Measurements from ENCODE around the gene OR8B3. TPM values are rescaled to one million over a fixed set of nuclear protein-coding genes. Genes with fewer than 3 reads are reported as not detected.
"Not testable (repeated sequence)": the region's sequence is repeated elsewhere in the genome, so short reads cannot be mapped to it uniquely, and the experiment has no call there.

OR8B3 gene
- total and polyA plus RNA-seq, 2 donors (not counting 1 experiment from before 2014, with no cell fraction given), result not detected

DNA sequence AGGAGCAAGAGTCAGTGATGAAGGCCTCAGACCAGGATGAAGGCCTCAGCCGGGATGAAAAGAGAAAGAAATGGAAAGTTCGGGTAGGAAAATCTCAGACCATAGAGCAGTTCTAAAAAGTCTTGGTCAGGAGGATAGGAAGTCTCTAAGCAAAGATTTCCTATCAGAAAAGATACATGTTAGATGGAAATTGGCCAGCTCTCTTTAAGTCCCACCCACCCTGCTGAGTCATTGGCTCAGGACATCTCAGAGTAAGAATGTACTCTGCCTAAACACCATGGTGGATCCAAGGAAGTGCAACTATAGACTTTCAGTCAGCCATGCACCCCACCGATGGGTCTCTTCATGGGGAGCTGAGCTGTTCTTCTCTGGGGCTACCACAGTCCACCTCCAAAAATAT, 4.4 kb downstream of the OR8B3 start:
- ATAC-seq (ENCODE audit: low read depth) (no peak), DNase-seq (no peak)
- Histone ChIP-seq H3K9me3 (ENCODE audit: control extremely low read depth in 1 of 3, control insufficient read depth in 2 of 3, insufficient read depth in 1 of 3, low read length in 2 of 3) (no peaks in the 10 kb centered on the region), H3K9ac (ENCODE audit: low read length) (no peak overlapping the region), H3K4me1 (ENCODE audit: control insufficient read depth in 2 of 2, insufficient read depth in 2 of 2, low read length in 2 of 2) (no peaks in the 10 kb centered on the region), H2AFZ (ENCODE audit: insufficient read depth, low read depth, low read length, poor library complexity, severe bottlenecking) (no peak overlapping the region), H3K4me2 (replicated peaks; ENCODE audit: low read depth, low read length, poor library complexity, severe bottlenecking) (no peak overlapping the region), H4K20me1 (ENCODE audit: control insufficient read depth, insufficient read depth, low read length, poor library complexity, severe bottlenecking) (no peaks in the 10 kb centered on the region), H3K4me3 (ENCODE audit: control extremely low read depth in 1 of 5, extremely low read depth in 1 of 5, insufficient read depth in 1 of 5, low read depth in 2 of 5, low read length in 4 of 5) (no peak overlapping the region), H3K27me3 (replicated peaks in 1 of 4; ENCODE audit: control extremely low read depth in 1 of 4, control insufficient read depth in 3 of 4, insufficient read depth in 4 of 4, low read length in 3 of 4) (no peaks in the 10 kb centered on the region), H3K79me2 (ENCODE audit: control insufficient read depth, insufficient read depth, low read length) (no peaks in the 10 kb centered on the region), H3K27ac (ENCODE audit: low read length in 2 of 2) (no peak overlapping the region), H3K36me3 (replicated peaks in 1 of 2; ENCODE audit: control extremely low read depth in 1 of 2, control insufficient read depth in 1 of 2, extremely low read depth in 1 of 2, insufficient read depth in 2 of 2, low read length in 1 of 2) (no peaks in the 10 kb centered on the region)
- Mint-ChIP-seq H3K4me3 (no peak overlapping the region), H3K27ac (no peak overlapping the region), H3K27me3 (peaks cover 8% of the 10 kb centered on the region), H3K9me3 (ENCODE audit: insufficient read depth) (no peaks in the 10 kb centered on the region), H3K4me1 (no peaks in the 10 kb centered on the region)
- POLR2A ChIA-PET, result no interaction called here
- intact Hi-C loops (cut with micrococcal nuclease), result no loop called here
- WGBS (ENCODE audit: insufficient coverage), result 100% methylated on average over 1 of the region's 3 CpGs
- TF ChIP-seq, protein P1, sequence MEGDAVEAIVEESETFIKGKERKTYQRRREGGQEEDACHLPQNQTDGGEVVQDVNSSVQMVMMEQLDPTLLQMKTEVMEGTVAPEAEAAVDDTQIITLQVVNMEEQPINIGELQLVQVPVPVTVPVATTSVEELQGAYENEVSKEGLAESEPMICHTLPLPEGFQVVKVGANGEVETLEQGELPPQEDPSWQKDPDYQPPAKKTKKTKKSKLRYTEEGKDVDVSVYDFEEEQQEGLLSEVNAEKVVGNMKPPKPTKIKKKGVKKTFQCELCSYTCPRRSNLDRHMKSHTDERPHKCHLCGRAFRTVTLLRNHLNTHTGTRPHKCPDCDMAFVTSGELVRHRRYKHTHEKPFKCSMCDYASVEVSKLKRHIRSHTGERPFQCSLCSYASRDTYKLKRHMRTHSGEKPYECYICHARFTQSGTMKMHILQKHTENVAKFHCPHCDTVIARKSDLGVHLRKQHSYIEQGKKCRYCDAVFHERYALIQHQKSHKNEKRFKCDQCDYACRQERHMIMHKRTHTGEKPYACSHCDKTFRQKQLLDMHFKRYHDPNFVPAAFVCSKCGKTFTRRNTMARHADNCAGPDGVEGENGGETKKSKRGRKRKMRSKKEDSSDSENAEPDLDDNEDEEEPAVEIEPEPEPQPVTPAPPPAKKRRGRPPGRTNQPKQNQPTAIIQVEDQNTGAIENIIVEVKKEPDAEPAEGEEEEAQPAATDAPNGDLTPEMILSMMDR (IDR thresholded peaks at IDR 0.05), result no peak
- TF ChIP-seq EZH2 (IDR thresholded peaks at IDR 0.05; ENCODE audit: borderline replicate concordance, insufficient read depth, low read depth, low read length, poor library complexity, severe bottlenecking), result no peak
- CTCF ChIA-PET, result no interaction called here

DNA sequence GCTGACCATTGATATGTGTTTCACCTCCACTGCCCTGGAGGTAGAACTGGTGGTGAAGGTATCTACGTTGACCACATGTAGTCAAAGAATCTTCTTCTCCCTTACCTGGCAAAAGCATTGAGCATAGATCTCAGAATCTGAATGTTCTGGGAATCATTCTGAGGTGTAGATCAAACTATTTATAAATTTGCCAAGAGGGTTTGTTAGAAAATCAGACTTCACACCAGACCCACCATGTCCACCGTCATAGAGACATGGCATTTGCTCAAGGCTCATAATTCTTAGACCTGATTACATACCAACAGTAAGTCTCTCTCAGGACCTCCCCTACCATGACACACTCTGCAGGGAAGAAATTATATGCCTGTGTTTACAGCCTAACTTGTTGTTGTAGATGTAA, 14.4 kb downstream of the OR8B3 start, which contains the start of gene OR8B2:
OR8B2 (minus strand) TSS at position 101 of the 400 bp plus-strand sequence. CDS start 1,156 bp downstream, outside the sequence.
- no peaks in the 10 kb centered on the region for H3K27me3 ChIP-seq (replicated peaks in 1 of 4; ENCODE audit: control extremely low read depth in 1 of 4, control insufficient read depth in 3 of 4, insufficient read depth in 4 of 4, low read length in 3 of 4)

DNA sequence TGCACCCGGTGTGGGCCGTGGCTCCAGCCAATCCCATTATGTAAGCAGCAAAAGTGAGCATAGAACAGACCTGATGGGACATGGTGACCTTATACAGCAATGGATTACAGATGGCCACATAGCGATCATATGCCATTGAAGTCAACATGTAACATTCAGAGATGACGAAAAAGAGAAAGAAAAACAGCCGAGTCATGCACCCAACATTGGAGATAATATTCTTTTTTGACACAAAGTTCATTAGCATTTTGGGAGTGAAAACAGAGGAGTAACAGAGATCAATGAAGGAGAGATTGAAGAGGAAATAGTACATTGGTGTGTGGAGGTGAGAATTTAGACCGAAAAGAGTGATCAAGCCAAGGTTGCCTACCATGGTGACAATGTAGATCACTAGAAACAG, 16.0 kb downstream of the OR8B3 start:
- H3K27me3 ChIP-seq (replicated peaks in 1 of 4; ENCODE audit: control extremely low read depth in 1 of 4, control insufficient read depth in 3 of 4, insufficient read depth in 4 of 4, low read length in 3 of 4); H3K36me3 ChIP-seq (replicated peaks in 1 of 2; ENCODE audit: control extremely low read depth in 1 of 2, control insufficient read depth in 1 of 2, extremely low read depth in 1 of 2, insufficient read depth in 2 of 2, low read length in 1 of 2); H3K9me3 Mint-ChIP-seq (ENCODE audit: insufficient read depth); H3K79me2 ChIP-seq (ENCODE audit: control insufficient read depth, insufficient read depth, low read length); H3K27ac ChIP-seq (ENCODE audit: low read length in 2 of 2); ATAC-seq (ENCODE audit: low read depth); CTCF ChIA-PET; H4K20me1 ChIP-seq (ENCODE audit: control insufficient read depth, insufficient read depth, low read length, poor library complexity, severe bottlenecking); H3K4me1 ChIP-seq (ENCODE audit: control insufficient read depth in 2 of 2, insufficient read depth in 2 of 2, low read length in 2 of 2); intact Hi-C loops (cut with micrococcal nuclease); H3K9me3 ChIP-seq (ENCODE audit: control extremely low read depth in 1 of 3, control insufficient read depth in 2 of 3, insufficient read depth in 1 of 3, low read length in 2 of 3); H3K27me3 Mint-ChIP-seq; H3K27ac Mint-ChIP-seq; H3K9ac ChIP-seq (ENCODE audit: low read length); H3K4me3 ChIP-seq (ENCODE audit: control extremely low read depth in 1 of 5, extremely low read depth in 1 of 5, insufficient read depth in 1 of 5, low read depth in 2 of 5, low read length in 4 of 5); H3K4me3 Mint-ChIP-seq; POLR2A ChIA-PET; DNase-seq; H3K4me1 Mint-ChIP-seq; H3K4me2 ChIP-seq (replicated peaks; ENCODE audit: low read depth, low read length, poor library complexity, severe bottlenecking); H2AFZ ChIP-seq (ENCODE audit: insufficient read depth, low read depth, low read length, poor library complexity, severe bottlenecking): not testable (repeated sequence)
- WGBS (ENCODE audit: insufficient coverage), result no CpG with 5 or more reads among the region's 6 CpGs

More for the DNA sequence above, 14.4 kb downstream of the OR8B3 start, which contains the start of gene OR8B2:
- H3K4me3 ChIP-seq (ENCODE audit: control extremely low read depth in 1 of 5, extremely low read depth in 1 of 5, insufficient read depth in 1 of 5, low read depth in 2 of 5, low read length in 4 of 5), result no peak within 1 kb of the TSS
- H3K36me3 ChIP-seq (replicated peaks in 1 of 2; ENCODE audit: control extremely low read depth in 1 of 2, control insufficient read depth in 1 of 2, extremely low read depth in 1 of 2, insufficient read depth in 2 of 2, low read length in 1 of 2), result no peaks in the 10 kb centered on the region
- H3K27ac ChIP-seq (ENCODE audit: low read length in 2 of 2), result no peak within 1 kb of the TSS
- H3K9ac ChIP-seq (ENCODE audit: low read length), result no peak within 1 kb of the TSS
- ChIA-PET POLR2A (no interaction called here), CTCF (no interaction called here)
- intact Hi-C loops (cut with micrococcal nuclease), result no loop called here
- H3K9me3 Mint-ChIP-seq (ENCODE audit: insufficient read depth), result no peaks in the 10 kb centered on the region
- H3K4me1 ChIP-seq (ENCODE audit: control insufficient read depth in 2 of 2, insufficient read depth in 2 of 2, low read length in 2 of 2), result no peaks in the 10 kb centered on the region
- no peak within 1 kb of the TSS for H3K27ac Mint-ChIP-seq
- no peaks in the 10 kb centered on the region for H4K20me1 ChIP-seq (ENCODE audit: control insufficient read depth, insufficient read depth, low read length, poor library complexity, severe bottlenecking)
- TF ChIP-seq EZH2 (IDR thresholded peaks at IDR 0.05; ENCODE audit: borderline replicate concordance, insufficient read depth, low read depth, low read length, poor library complexity, severe bottlenecking), result no peak
- TF ChIP-seq, protein P1 (IDR thresholded peaks at IDR 0.05), result no peak
- no peak for ATAC-seq (ENCODE audit: low read depth)
- WGBS (ENCODE audit: insufficient coverage), result no CpG with 5 or more reads among the region's 2 CpGs
- no peaks in the 10 kb centered on the region for H3K4me1 Mint-ChIP-seq
- no peak within 1 kb of the TSS for H3K4me3 Mint-ChIP-seq
- peaks cover 3% of the 10 kb centered on the region for H3K27me3 Mint-ChIP-seq
- no peak within 1 kb of the TSS for H2AFZ ChIP-seq (ENCODE audit: insufficient read depth, low read depth, low read length, poor library complexity, severe bottlenecking)
- no peak for DNase-seq
- H3K4me2 ChIP-seq (replicated peaks; ENCODE audit: low read depth, low read length, poor library complexity, severe bottlenecking), result no peak within 1 kb of the TSS
- H3K79me2 ChIP-seq (ENCODE audit: control insufficient read depth, insufficient read depth, low read length), result no peaks in the 10 kb centered on the region
- H3K9me3 ChIP-seq (ENCODE audit: control extremely low read depth in 1 of 3, control insufficient read depth in 2 of 3, insufficient read depth in 1 of 3, low read length in 2 of 3), result no peaks in the 10 kb centered on the region
